Stimulated activated CD8-positive, alpha-beta memory T cell treated with anti-CD3 and anti-CD28 coated beads, Interleukin-15, amount 100 ng/mL, for 4 hours (primary cell): Measurements from ENCODE around the gene FGFRL1.

Experiments
- DNase-seq, 2 donors: peaks; one replicate each; pipeline ENCODE4 v3.0.0-alpha.2; 2020; ENCODE audit warnings: low read depth in 2 of 2

FGFRL1 gene

GRCh38 chr4:1075225-1075624 is 63.8 kb downstream of the FGFRL1 start:
- no peak for DNase-seq

GRCh38 chr4:1075809-1076699 is 64.6 kb downstream of the FGFRL1 start:
- DNase-seq, result no peak
